Trophoblast cell (in vitro differentiated cells and primary cell): Measurements from ENCODE around the gene P2RX6.

Experiments used
- DNase-seq, 2 donors: peaks; one replicate each; pipeline ENCODE4 v3.0.0-alpha.2; 2016
- H2AFZ ChIP-seq: 2 replicates; pipeline ENCODE4 v1.6.1; 2013; ENCODE audit warnings: low read length, moderate library complexity, mild to moderate bottlenecking; ENCODE audit not compliant: insufficient read depth, poor library complexity
- H2AK5ac ChIP-seq: 2 replicates; pipeline ENCODE4 v1.6.1; 2013; ENCODE audit warnings: mild to moderate bottlenecking, low read length
- H2BK120ac ChIP-seq: 2 replicates; pipeline ENCODE4 v1.6.1; 2013; ENCODE audit warnings: low read length, mild to moderate bottlenecking, moderate library complexity; ENCODE audit not compliant: insufficient read depth, poor library complexity
- H2BK12ac ChIP-seq: 2 replicates; pipeline ENCODE4 v1.6.1; 2013; ENCODE audit warnings: mild to moderate bottlenecking, low read length, moderate library complexity
- H2BK5ac ChIP-seq: 2 replicates; pipeline ENCODE4 v1.6.1; 2013; ENCODE audit warnings: low read length, low read depth, moderate library complexity, mild to moderate bottlenecking; ENCODE audit not compliant: poor library complexity
- H3K14ac ChIP-seq: 2 replicates; pipeline ENCODE4 v1.6.1; 2013; ENCODE audit warnings: mild to moderate bottlenecking, low read length
- H3K18ac ChIP-seq: 2 replicates; pipeline ENCODE4 v1.6.1; 2013; ENCODE audit warnings: mild to moderate bottlenecking, low read length
- H3K23ac ChIP-seq: 2 replicates; pipeline ENCODE4 v1.6.1; 2013; ENCODE audit warnings: low read length
- H3K27ac ChIP-seq: 2 replicates; pipeline ENCODE4 v1.5.1; 2013; ENCODE audit warnings: low read depth, mild to moderate bottlenecking, inconsistent platforms, low read length, moderate library complexity
- H3K27me3 ChIP-seq: 2 replicates; pipeline ENCODE4 v1.6.1; 2013; ENCODE audit warnings: inconsistent platforms, mild to moderate bottlenecking, low read length, moderate library complexity; ENCODE audit not compliant: insufficient read depth
- H3K36me3 ChIP-seq, 2 experiments: 1 replicate in 1 of 2; 2 replicates in 1 of 2; pipeline ENCODE4 v1.6.1; 2013; ENCODE audit warnings: low read length in 2 of 2, mild to moderate bottlenecking in 2 of 2, moderate library complexity in 1 of 2; ENCODE audit not compliant: insufficient read depth in 2 of 2, control insufficient read depth in 1 of 2
- H3K4ac ChIP-seq: 2 replicates; pipeline ENCODE4 v1.6.1; 2013; ENCODE audit warnings: low read depth, mild to moderate bottlenecking, low read length, moderate library complexity
- H3K4me1 ChIP-seq, 2 experiments: 1 replicate in 1 of 2; 2 replicates in 1 of 2; pipeline ENCODE4 v1.6.1; 2013; ENCODE audit warnings: low read length in 2 of 2, mild to moderate bottlenecking in 2 of 2, moderate library complexity in 1 of 2; ENCODE audit not compliant: insufficient read depth in 2 of 2, control insufficient read depth in 1 of 2
- H3K4me2 ChIP-seq: 2 replicates; pipeline ENCODE4 v1.6.1; 2013; ENCODE audit warnings: inconsistent platforms, mild to moderate bottlenecking, low read length, moderate library complexity
- H3K4me3 ChIP-seq: 2 replicates; pipeline ENCODE4 v1.5.1; 2013; ENCODE audit warnings: mild to moderate bottlenecking, low read depth, low read length, inconsistent platforms
- H3K79me1 ChIP-seq: one replicate; pipeline ENCODE4 v1.6.1; 2013; ENCODE audit warnings: low read length
- H3K79me2 ChIP-seq: 2 replicates; pipeline ENCODE4 v1.6.1; 2013; ENCODE audit warnings: low read length, mild to moderate bottlenecking; ENCODE audit not compliant: control insufficient read depth, insufficient read depth, poor library complexity
- H3K9ac ChIP-seq: 2 replicates; pipeline ENCODE4 v1.6.1; 2013; ENCODE audit warnings: mild to moderate bottlenecking, low read length
- H3K9me3 ChIP-seq: 2 replicates; pipeline ENCODE4 v1.6.1; 2013; ENCODE audit warnings: low read depth, mild to moderate bottlenecking, control low read depth, inconsistent platforms, low read length; ENCODE audit not compliant: insufficient read depth
- H4K12ac ChIP-seq: 2 replicates; pipeline ENCODE4 v1.6.1; 2013; ENCODE audit warnings: low read depth, mild to moderate bottlenecking, low read length, moderate library complexity
- H4K8ac ChIP-seq: 2 replicates; pipeline ENCODE4 v1.6.1; 2013; ENCODE audit warnings: low read depth, mild to moderate bottlenecking, low read length, moderate library complexity
- H4K91ac ChIP-seq: one replicate; pipeline ENCODE4 v1.6.1; 2013; ENCODE audit warnings: low read depth, mild to moderate bottlenecking, low read length, moderate library complexity
- WGBS: extraction: QIAGEN DNeasy Blood & Tissue Kit; methylation state at CpG from one replicate; pipeline ENCODE4 v1.1.7; 2013; ENCODE audit warnings: missing lambda C conversion rate; ENCODE audit not compliant: insufficient read length, insufficient coverage; ENCODE audit errors: extremely low coverage; 5-methylcytosine and 5-hydroxymethylcytosine counted together

Gene P2RX6

GRCh38 chr22:21044931-21045584 is 30.1 kb downstream of the P2RX6 start:
- Histone ChIP-seq H2AFZ (no peak overlapping the region), H3K9ac (no peak overlapping the region), H3K9me3 (no peaks in the 10 kb centered on the region), H3K79me1 (no peaks in the 10 kb centered on the region), H4K12ac (no peak overlapping the region), H3K18ac (no peak overlapping the region), H2BK5ac (no peak overlapping the region), H3K36me3 (no peaks in the 10 kb centered on the region), H3K4me3 (peak overlapping the region; percentile 27), H2BK120ac (no peak overlapping the region), H2AK5ac (no peak overlapping the region), H3K4me1 (peaks cover 6 to 9% of the 10 kb centered on the region in 2 experiments), H3K4me2 (peak overlapping the region; percentile 100), H3K23ac (no peak overlapping the region), H3K27me3 (no peaks in the 10 kb centered on the region), H3K14ac (no peak overlapping the region), H3K79me2 (no peaks in the 10 kb centered on the region), H2BK12ac (no peak overlapping the region), H4K91ac (no peak overlapping the region), H3K4ac (no peak overlapping the region), H4K8ac (no peak overlapping the region), H3K27ac (no peak overlapping the region)
- DNase-seq: peak; percentile 96 to 98
- no CpG with 5 or more reads among the region's 15 CpGs for WGBS

DNA sequence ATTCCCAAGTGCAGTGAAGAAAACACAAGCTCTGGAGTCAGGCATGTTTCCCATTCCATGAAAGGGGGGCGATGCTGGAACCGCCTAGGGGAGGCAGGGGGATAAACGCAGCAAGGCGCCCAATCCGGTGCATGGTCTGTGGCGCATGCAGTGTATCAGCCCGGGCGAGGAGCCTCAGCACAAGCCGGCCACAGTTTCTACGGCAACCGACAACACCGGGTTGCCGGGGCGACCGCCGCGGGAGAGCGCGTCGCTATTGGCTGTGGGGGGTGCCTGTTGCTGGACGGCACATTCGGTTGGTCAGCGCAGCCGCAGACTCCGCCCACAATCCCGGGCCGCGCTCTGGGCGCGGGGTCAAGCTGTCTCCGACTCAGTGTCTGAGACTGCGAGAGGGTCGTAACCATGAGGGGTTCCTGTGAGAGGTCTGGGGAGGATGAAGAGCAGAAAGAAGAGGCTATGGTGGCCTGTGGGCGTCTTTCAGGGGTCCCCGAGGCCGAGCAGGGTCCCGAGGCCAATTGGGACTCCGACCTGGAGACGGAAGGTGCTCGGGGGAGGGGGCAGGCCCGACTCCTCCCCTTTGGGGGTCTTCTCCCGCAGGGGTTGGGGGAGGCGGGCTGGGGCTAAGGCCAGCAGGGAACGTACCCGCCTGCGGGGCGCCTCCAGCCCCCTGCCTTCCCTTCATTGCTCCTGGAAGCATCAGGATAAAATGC is 30.8 kb downstream of the P2RX6 start, which contains the start of gene LRRC74B:
Gene LRRC74B (plus strand): TSS at position 362 of the 710 bp plus-strand sequence. CDS start 41 bp downstream, at position 403.
- H3K4me3 ChIP-seq: peak within 1 kb of the TSS; percentile 69
- no peaks in the 10 kb centered on the region for H3K79me1 ChIP-seq
- H3K18ac ChIP-seq: no peak within 1 kb of the TSS
- peak within 1 kb of the TSS; percentile 68 for H2AFZ ChIP-seq
- no peak within 1 kb of the TSS for H4K12ac ChIP-seq
- H3K14ac ChIP-seq: no peak within 1 kb of the TSS
- no peak within 1 kb of the TSS for H3K23ac ChIP-seq
- no peaks in the 10 kb centered on the region for H3K79me2 ChIP-seq
- DNase-seq: peak; percentile 93 to 95
- no peak within 1 kb of the TSS for H2BK120ac ChIP-seq
- peaks cover 6 to 9% of the 10 kb centered on the region in 2 experiments for H3K4me1 ChIP-seq
- H3K27ac ChIP-seq: no peak within 1 kb of the TSS
- no CpG with 5 or more reads among the region's 47 CpGs for WGBS
- no peak within 1 kb of the TSS for H2AK5ac ChIP-seq
- no peaks in the 10 kb centered on the region for H3K36me3 ChIP-seq
- no peaks in the 10 kb centered on the region for H3K27me3 ChIP-seq
- H4K91ac ChIP-seq: no peak within 1 kb of the TSS
- H3K4ac ChIP-seq: no peak within 1 kb of the TSS
- no peak within 1 kb of the TSS for H2BK12ac ChIP-seq
- no peaks in the 10 kb centered on the region for H3K9me3 ChIP-seq
- H3K9ac ChIP-seq: no peak within 1 kb of the TSS
- no peak within 1 kb of the TSS for H2BK5ac ChIP-seq
- peak within 1 kb of the TSS; percentile 100 for H3K4me2 ChIP-seq
- peak within 1 kb of the TSS; percentile 33 for H4K8ac ChIP-seq

GRCh38 chr22:21047035-21047661 is 32.2 kb downstream of the P2RX6 start:
- no peak overlapping the region for H4K8ac ChIP-seq
- no peak overlapping the region for H2BK120ac ChIP-seq
- H2BK12ac ChIP-seq: no peak overlapping the region
- H3K9me3 ChIP-seq: no peaks in the 10 kb centered on the region
- H3K4me2 ChIP-seq: no peak overlapping the region
- no peak overlapping the region for H2AK5ac ChIP-seq
- H3K4me1 ChIP-seq: peaks cover 9 to 13% of the 10 kb centered on the region in 2 experiments
- no peak overlapping the region for H2BK5ac ChIP-seq
- H3K23ac ChIP-seq: no peak overlapping the region
- H3K4ac ChIP-seq: no peak overlapping the region
- no peaks in the 10 kb centered on the region for H3K79me1 ChIP-seq
- no peak overlapping the region for H3K4me3 ChIP-seq
- H2AFZ ChIP-seq: no peak overlapping the region
- no CpG with 5 or more reads among the region's 14 CpGs for WGBS
- no peak overlapping the region for H3K9ac ChIP-seq
- H3K27ac ChIP-seq: no peak overlapping the region
- H4K91ac ChIP-seq: no peak overlapping the region
- no peaks in the 10 kb centered on the region for H3K36me3 ChIP-seq
- H3K79me2 ChIP-seq: no peaks in the 10 kb centered on the region
- no peak overlapping the region for H3K14ac ChIP-seq
- peak; percentile 51 to 77 for DNase-seq
- no peak overlapping the region for H3K18ac ChIP-seq
- H3K27me3 ChIP-seq: no peaks in the 10 kb centered on the region
- no peak overlapping the region for H4K12ac ChIP-seq

DNA sequence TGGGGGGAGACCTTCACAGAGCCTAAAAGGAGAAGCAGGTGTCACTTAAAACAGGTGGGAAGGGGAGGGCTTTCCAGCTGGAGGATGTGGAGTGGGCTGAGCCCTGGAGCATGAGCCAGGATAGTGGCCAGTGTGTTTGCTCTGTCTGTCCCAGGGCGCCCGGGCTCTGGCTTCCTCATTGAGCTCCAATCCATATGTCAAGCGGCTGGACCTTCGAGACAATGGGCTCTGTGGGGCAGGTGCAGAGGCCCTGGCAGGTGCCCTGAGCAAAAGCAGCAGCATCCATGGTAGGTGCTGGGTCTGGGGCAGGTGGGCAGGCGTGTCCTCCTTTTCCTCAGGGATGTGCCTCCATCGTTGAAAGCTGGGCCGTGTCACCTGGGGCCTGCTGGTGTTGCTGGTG is 32.8 kb downstream of the P2RX6 start:
- Histone ChIP-seq H3K9me3 (no peaks in the 10 kb centered on the region), H3K27me3 (no peaks in the 10 kb centered on the region), H3K18ac (no peak overlapping the region), H3K27ac (no peak overlapping the region), H2BK120ac (no peak overlapping the region), H2AK5ac (no peak overlapping the region), H3K9ac (no peak overlapping the region), H3K36me3 (no peaks in the 10 kb centered on the region), H3K79me1 (no peaks in the 10 kb centered on the region), H3K4me1 (peaks cover 9 to 13% of the 10 kb centered on the region in 2 experiments), H3K4ac (no peak overlapping the region), H3K4me3 (no peak overlapping the region), H3K14ac (no peak overlapping the region), H3K79me2 (no peaks in the 10 kb centered on the region), H3K23ac (no peak overlapping the region), H4K91ac (no peak overlapping the region), H2BK5ac (no peak overlapping the region), H4K12ac (no peak overlapping the region), H3K4me2 (no peak overlapping the region), H2AFZ (no peak overlapping the region), H2BK12ac (no peak overlapping the region), H4K8ac (no peak overlapping the region)
- DNase-seq: no peak
- no CpG with 5 or more reads among the region's 7 CpGs for WGBS
